ENCODE results near the gene ATP5PF.

Gene ATP5PF

DNA sequence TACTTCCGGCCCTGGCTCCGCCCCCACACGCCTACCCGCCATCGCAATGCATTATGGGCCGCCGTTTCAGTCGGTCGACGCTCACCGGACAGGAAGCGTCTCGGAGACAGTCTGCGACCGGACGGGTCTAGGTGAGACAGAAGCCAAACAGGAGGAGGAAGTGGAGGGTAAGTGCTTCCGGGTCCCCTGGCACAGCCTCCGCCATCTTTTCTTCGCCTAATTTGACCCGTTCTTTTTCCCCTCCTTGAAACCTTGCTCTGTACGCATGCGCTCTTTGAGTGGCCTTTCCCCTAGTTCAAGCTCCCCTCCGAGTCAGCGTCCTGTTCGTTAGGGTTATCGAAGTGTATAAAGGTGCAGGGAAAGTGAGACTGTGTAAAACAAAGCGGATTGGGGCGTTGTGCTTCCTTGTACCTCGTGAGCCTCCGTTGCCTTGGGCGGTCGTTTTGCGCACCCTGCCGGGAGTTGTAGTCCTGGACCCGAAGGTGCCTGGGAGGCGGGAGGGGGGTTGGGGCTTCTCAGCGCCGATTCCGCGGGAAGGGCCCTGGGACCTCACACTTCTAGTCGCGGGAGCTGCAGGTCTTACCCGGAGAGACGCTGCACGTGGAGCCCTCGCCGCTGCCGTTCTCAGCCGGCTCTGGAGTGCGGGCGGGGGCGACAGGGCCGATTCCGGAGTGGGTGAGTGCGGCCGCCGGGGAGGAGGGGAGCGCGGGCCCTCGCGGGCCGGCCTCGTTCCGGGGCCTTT is at the start of gene ATP5PF, which contains the start of gene GABPA (continued):
- TF ChIP-seq PRDM1 (tag by site-specific recombination; IDR thresholded peaks at IDR 0.05) (no peak), ZNF664 (tag by site-specific recombination; IDR thresholded peaks at IDR 0.05) (no peak), GLI4 (tag by site-specific recombination; IDR thresholded peaks at IDR 0.05) (no peak), ZNF560 (tag by site-specific recombination; IDR thresholded peaks at IDR 0.05; ENCODE audit: borderline replicate concordance) (no peak), ZNF585B (tag by site-specific recombination; IDR thresholded peaks at IDR 0.05) (no peak), ZNF76 (tag by site-specific recombination; IDR thresholded peaks at IDR 0.05; ENCODE audit: borderline replicate concordance, low read depth) (peak; percentile 95), ZNF48 (tag by site-specific recombination; IDR thresholded peaks at IDR 0.05) (no peak), ZBTB8A (tag by site-specific recombination; IDR thresholded peaks at IDR 0.05) (peak; percentile 37; the same call in 1 of the 2 replicates), ZXDB (tag by site-specific recombination; IDR thresholded peaks at IDR 0.05) (peak; percentile 84), SCRT2 (tag by site-specific recombination; IDR thresholded peaks at IDR 0.05) (no peak), ZNF596 (tag by site-specific recombination; IDR thresholded peaks at IDR 0.05) (no peak), SP2 (tag by site-specific recombination; IDR thresholded peaks at IDR 0.05) (peak; percentile 93), ZNF549 (tag by site-specific recombination; IDR thresholded peaks at IDR 0.05) (no peak), ZNF341 (tag by site-specific recombination; IDR thresholded peaks at IDR 0.05; ENCODE audit: low read depth) (peak; percentile 32), ZBTB17 (tag by site-specific recombination; IDR thresholded peaks at IDR 0.05) (peak; percentile 98), ZNF677 (tag by site-specific recombination; IDR thresholded peaks at IDR 0.05) (no peak), GFI1B (tag by site-specific recombination; IDR thresholded peaks at IDR 0.05) (no peak), ZNF302 (tag by site-specific recombination; IDR thresholded peaks at IDR 0.05; ENCODE audit: low read depth) (no peak), ZNF175 (tag by site-specific recombination; IDR thresholded peaks at IDR 0.05) (no peak), EGR2 (tag by site-specific recombination; IDR thresholded peaks at IDR 0.05; ENCODE audit: low read depth) (peak; percentile 96), BCL11B (tag by site-specific recombination; IDR thresholded peaks at IDR 0.05; ENCODE audit: low read depth) (no peak), ZFP3 (tag by site-specific recombination; IDR thresholded peaks at IDR 0.05; ENCODE audit: low read depth) (no peak), ZNF514 (tag by site-specific recombination; IDR thresholded peaks at IDR 0.05) (no peak), ZNF184 (tag by site-specific recombination; IDR thresholded peaks at IDR 0.05) (no peak)
- TF ChIP-seq, protein P1, sequence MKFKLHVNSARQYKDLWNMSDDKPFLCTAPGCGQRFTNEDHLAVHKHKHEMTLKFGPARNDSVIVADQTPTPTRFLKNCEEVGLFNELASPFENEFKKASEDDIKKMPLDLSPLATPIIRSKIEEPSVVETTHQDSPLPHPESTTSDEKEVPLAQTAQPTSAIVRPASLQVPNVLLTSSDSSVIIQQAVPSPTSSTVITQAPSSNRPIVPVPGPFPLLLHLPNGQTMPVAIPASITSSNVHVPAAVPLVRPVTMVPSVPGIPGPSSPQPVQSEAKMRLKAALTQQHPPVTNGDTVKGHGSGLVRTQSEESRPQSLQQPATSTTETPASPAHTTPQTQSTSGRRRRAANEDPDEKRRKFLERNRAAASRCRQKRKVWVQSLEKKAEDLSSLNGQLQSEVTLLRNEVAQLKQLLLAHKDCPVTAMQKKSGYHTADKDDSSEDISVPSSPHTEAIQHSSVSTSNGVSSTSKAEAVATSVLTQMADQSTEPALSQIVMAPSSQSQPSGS (tag by site-specific recombination; IDR thresholded peaks at IDR 0.05; ENCODE audit: low read depth), result no peak
- TF ChIP-seq, protein P2, sequence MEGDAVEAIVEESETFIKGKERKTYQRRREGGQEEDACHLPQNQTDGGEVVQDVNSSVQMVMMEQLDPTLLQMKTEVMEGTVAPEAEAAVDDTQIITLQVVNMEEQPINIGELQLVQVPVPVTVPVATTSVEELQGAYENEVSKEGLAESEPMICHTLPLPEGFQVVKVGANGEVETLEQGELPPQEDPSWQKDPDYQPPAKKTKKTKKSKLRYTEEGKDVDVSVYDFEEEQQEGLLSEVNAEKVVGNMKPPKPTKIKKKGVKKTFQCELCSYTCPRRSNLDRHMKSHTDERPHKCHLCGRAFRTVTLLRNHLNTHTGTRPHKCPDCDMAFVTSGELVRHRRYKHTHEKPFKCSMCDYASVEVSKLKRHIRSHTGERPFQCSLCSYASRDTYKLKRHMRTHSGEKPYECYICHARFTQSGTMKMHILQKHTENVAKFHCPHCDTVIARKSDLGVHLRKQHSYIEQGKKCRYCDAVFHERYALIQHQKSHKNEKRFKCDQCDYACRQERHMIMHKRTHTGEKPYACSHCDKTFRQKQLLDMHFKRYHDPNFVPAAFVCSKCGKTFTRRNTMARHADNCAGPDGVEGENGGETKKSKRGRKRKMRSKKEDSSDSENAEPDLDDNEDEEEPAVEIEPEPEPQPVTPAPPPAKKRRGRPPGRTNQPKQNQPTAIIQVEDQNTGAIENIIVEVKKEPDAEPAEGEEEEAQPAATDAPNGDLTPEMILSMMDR (tag by site-specific recombination; IDR thresholded peaks at IDR 0.05), result peak; percentile 65
- TF ChIP-seq, protein P3, sequence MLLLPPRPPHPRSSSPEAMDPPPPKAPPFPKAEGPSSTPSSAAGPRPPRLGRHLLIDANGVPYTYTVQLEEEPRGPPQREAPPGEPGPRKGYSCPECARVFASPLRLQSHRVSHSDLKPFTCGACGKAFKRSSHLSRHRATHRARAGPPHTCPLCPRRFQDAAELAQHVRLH (tag by site-specific recombination; IDR thresholded peaks at IDR 0.05), result peak; percentile 99
- TF ChIP-seq, protein P4, sequence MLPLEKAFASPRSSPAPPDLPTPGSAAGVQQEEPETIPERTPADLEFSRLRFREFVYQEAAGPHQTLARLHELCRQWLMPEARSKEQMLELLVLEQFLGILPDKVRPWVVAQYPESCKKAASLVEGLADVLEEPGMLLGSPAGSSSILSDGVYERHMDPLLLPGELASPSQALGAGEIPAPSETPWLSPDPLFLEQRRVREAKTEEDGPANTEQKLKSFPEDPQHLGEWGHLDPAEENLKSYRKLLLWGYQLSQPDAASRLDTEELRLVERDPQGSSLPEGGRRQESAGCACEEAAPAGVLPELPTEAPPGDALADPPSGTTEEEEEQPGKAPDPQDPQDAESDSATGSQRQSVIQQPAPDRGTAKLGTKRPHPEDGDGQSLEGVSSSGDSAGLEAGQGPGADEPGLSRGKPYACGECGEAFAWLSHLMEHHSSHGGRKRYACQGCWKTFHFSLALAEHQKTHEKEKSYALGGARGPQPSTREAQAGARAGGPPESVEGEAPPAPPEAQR (tag by site-specific recombination; IDR thresholded peaks at IDR 0.05), result 0 out of 2 replicates have a peak, but pooled peaks have one; percentile 39
- TF ChIP-seq, protein P5, sequence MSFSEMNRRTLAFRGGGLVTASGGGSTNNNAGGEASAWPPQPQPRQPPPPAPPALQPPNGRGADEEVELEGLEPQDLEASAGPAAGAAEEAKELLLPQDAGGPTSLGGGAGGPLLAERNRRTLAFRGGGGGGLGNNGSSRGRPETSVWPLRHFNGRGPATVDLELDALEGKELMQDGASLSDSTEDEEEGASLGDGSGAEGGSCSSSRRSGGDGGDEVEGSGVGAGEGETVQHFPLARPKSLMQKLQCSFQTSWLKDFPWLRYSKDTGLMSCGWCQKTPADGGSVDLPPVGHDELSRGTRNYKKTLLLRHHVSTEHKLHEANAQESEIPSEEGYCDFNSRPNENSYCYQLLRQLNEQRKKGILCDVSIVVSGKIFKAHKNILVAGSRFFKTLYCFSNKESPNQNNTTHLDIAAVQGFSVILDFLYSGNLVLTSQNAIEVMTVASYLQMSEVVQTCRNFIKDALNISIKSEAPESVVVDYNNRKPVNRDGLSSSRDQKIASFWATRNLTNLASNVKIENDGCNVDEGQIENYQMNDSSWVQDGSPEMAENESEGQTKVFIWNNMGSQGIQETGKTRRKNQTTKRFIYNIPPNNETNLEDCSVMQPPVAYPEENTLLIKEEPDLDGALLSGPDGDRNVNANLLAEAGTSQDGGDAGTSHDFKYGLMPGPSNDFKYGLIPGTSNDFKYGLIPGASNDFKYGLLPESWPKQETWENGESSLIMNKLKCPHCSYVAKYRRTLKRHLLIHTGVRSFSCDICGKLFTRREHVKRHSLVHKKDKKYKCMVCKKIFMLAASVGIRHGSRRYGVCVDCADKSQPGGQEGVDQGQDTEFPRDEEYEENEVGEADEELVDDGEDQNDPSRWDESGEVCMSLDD (tag by site-specific recombination; IDR thresholded peaks at IDR 0.05), result peak; percentile 93; the same call in 1 of the 2 replicates
- TF ChIP-seq, protein P6, sequence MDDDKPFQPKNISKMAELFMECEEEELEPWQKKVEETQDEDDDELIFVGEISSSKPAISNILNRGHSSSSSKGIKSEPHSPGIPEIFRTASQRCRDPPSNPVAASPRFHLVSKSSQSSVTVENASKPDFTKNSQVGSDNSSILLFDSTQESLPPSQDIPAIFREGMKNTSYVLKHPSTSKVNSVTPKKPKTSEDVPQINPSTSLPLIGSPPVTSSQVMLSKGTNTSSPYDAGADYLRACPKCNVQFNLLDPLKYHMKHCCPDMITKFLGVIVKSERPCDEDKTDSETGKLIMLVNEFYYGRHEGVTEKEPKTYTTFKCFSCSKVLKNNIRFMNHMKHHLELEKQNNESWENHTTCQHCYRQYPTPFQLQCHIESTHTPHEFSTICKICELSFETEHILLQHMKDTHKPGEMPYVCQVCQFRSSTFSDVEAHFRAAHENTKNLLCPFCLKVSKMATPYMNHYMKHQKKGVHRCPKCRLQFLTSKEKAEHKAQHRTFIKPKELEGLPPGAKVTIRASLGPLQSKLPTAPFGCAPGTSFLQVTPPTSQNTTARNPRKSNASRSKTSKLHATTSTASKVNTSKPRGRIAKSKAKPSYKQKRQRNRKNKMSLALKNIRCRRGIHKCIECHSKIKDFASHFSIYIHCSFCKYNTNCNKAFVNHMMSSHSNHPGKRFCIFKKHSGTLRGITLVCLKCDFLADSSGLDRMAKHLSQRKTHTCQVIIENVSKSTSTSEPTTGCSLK (tag by site-specific recombination; IDR thresholded peaks at IDR 0.05), result no peak
